A673 (cell line): ENCODE results near the gene LAIR1.

Experiments used
- CTCF ChIP-seq: fragments of 300-800, 200-600 bp; sonication (generic); conservative IDR thresholded peaks from 2 replicates; pipeline ENCODE4 v1.5.1; 2017; ENCODE audit warnings: low read depth, mild to moderate bottlenecking, antibody characterized with exemption, low read length, moderate library complexity, mixed read lengths
- EZH2 ChIP-seq: fragments of 200-600 bp; sonication (generic); IDR thresholded peaks from 2 replicates; pipeline ENCODE4 v1.6.1; 2017; ENCODE audit warnings: borderline replicate concordance, low read depth, mild to moderate bottlenecking, mixed read lengths, antibody characterized with exemption, low read length; ENCODE audit not compliant: poor library complexity, severe bottlenecking

DNA sequence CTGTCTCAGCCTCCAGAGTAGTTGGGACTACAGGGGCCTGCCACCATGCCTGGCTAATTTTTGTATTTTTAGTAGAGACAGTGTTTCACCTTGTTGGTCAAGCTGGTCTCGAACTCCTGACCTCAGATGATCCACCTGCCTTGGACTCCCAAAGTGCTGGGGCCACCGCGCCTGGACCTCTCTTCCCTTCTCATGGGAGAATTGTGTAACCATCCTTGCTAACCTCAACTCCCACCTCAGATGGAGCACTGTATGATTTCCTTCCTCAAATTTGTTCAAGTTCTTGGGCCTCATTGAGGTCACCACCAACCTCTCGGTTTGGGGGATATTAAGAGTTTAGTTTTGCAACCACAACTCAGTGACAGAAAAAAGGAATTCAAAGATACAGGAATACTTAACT lies 62.5 kb downstream of the LAIR1 start:
- TF ChIP-seq CTCF (no peak), EZH2 (no peak)
